HG03097 (cell line): ENCODE results near the gene CDK7.
"Not testable (repeated sequence)": the region's sequence is repeated elsewhere in the genome, so short reads cannot be mapped to it uniquely, and the experiment has no call there.

ENCODE experiments used
- ATAC-seq: cut with Tn5 transposase; IDR thresholded peaks from one replicate; pipeline ENCODE4 v1.9.1; 2021; ENCODE audit not compliant: unreplicated experiment, low FRiP score

The CDK7 gene

GRCh38 chr5:69231851-69232250 lies 2.8 kb upstream of the CDK7 start:
- no peak for ATAC-seq

- ATAC-seq, result not testable (repeated sequence)
Observed at GRCh38 chr5:69236733-69237132, 2.0 kb downstream of the CDK7 start.

DNA sequence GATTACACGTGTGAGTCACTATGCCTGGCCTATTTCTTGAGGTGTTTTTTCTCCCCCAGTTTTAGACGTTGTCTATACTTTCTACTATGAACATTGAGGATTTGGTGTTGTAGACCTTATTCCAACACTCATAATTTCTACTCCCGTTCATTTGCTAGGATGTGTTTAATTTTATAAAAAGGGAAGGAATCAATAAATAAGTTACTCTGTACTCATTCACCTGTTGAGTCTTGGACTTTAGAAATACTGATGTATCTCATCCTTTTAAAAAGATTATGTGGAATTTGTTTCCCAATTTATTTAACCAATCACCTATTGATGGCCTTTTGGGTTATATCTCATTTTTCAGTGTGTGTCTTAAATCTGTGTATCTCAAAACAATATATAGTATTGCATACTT lies 3.2 kb downstream of the CDK7 start:
- ATAC-seq, result no peak

DNA sequence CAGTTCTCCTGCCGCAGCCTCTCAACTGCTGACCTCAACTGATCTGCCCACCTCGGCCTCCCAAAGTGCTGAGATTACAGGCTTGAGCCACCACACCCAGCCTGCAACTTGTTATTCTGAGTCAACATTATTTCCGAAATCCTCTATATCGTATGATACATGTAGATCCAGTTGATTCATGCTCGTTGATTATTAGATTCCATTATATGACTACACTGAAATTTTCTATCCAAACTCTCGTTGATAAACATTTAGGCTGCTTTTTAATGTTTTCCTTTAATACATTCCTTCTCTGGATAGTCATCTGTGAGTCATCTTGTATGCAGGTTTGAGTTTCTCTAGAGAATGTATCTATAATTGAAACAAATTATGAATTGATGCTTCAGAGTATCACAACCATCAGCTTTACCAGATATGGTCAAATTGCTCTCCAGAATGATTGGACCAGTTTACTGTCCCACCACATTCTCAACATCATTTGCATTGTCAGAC lies 4.1 kb downstream of the CDK7 start:
- no peak for ATAC-seq

GRCh38 chr5:69242215-69242927 lies 7.7 kb downstream of the CDK7 start:
- ATAC-seq, result no peak

- ATAC-seq, result no peak
Observed at GRCh38 chr5:69245031-69245430, 10.3 kb downstream of the CDK7 start.

DNA sequence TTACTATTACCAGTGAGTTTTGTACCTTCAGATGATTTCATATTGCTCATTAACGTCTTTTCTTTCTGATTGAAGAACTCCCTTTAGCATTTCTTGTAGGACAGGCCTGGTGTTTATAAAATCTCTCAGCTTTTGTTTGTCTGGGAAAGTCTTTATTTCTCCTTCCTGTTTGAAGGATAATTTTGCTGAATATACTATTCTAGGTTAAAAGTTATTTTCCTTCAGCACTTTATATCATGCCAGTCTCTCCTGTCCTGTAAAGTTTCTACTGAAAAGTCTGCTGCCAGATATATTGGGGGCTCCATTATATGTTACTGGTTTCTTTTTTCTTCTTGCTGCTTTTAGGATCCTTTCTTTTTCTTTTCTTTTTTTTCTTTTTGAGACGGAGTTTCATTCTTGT lies 13.3 kb downstream of the CDK7 start:
- ATAC-seq, result no peak

DNA sequence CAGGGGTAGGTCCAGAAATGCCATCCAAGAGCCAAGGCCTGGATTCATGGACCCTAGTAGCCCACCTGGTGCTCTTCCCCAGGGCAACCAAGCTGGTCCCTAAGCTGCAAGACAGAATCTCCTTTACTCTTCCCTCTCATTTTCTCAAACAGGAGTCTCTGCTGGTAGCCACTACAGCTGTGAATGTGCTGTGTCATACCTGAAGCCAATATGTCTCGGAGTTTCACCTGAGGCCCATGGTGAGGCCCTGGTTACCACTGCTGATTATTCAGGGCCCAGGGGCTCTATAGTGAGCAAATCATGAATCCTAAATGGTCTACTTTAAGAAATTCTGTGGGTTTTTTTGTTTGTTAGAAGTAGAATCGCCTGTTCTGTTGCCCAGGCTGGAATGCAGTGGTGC lies 15.9 kb downstream of the CDK7 start:
- no peak for ATAC-seq

- no peak for ATAC-seq
Observed at GRCh38 chr5:69252437-69252836, 17.8 kb downstream of the CDK7 start.

DNA sequence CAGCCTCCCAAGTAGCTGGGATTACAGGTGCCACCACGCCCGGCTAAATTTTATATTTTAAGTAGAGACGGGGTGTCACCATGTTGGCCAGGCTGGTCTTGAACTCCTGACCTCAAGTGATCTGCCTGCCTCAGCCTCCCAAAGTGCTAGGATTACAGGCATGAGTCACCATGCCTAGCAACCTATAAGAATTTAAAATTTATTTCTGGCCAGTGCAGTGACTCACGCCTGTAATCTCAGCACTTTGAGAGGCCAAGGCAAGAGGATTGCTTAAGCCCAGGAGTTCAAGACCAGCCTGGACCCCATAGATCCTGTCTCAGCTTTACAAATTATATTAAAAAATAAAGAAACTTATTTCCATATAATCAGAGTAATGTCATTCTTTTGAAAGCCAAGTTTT lies 21.3 kb downstream of the CDK7 start:
- not testable (repeated sequence) for ATAC-seq

DNA sequence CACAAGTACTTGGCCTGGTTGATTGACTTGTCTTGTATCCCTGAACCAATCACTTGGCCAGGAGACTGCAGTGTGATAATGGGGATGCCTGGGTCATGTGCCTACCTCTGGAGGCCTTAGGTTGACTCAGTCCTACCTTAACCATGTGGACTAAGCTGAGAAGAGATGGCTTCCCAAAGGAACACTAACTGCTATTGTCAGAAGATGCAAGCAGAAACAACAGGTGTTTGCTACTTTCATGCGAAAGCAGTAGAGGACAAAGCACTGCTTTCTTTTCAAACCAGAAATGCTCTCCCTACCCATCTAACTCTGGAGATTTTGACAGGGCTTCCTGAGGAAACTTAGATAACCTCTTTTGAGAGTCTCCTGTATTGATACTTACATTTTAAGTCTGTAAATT lies 22.9 kb downstream of the CDK7 start:
- no peak for ATAC-seq

GRCh38 chr5:69261034-69261433 lies 26.3 kb downstream of the CDK7 start:
- no peak for ATAC-seq

GRCh38 chr5:69265931-69266330 lies 31.2 kb downstream of the CDK7 start:
- ATAC-seq, result no peak

- no peak for ATAC-seq
Observed at GRCh38 chr5:69268899-69269298, 34.2 kb downstream of the CDK7 start.

DNA sequence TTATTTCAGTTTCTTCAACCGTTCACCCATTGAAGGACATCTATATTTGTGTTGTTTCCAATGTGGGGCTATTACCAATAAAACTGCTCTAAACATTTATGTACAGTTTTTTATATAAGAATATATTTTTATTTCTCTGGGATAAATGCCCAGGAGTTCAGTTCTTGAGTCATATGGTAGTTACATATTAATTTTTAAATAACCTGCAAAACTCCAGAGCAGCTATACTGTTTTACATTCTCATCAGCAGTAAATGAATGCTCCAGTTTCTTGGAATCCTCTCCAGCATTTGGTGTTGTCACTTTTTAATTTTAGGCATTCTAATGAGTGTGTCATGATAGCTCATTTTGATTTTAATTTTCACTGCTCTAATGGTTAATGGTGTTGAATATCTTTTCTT lies 36.2 kb downstream of the CDK7 start:
- no peak for ATAC-seq

GRCh38 chr5:69271376-69271775 lies 36.7 kb downstream of the CDK7 start:
- ATAC-seq, result no peak

DNA sequence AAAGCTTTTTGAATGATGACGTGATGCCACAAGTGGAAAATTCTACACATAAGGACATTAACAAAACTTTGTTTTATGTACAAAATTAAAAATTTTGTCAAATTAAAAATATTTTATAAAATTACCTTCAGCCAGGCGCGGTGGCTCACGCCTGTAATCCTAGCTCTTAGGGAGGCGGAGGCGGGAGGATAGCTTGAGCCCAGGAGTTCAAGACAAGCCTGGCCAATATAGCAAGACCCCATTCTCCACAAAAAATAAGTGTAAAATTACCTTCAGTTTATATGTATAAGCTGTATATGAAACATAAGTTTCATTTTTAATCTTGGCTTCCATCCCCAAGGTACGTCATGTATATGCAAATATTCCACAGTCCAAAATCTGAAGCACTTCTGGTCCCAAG lies 40.9 kb downstream of the CDK7 start:
- no peak for ATAC-seq

DNA sequence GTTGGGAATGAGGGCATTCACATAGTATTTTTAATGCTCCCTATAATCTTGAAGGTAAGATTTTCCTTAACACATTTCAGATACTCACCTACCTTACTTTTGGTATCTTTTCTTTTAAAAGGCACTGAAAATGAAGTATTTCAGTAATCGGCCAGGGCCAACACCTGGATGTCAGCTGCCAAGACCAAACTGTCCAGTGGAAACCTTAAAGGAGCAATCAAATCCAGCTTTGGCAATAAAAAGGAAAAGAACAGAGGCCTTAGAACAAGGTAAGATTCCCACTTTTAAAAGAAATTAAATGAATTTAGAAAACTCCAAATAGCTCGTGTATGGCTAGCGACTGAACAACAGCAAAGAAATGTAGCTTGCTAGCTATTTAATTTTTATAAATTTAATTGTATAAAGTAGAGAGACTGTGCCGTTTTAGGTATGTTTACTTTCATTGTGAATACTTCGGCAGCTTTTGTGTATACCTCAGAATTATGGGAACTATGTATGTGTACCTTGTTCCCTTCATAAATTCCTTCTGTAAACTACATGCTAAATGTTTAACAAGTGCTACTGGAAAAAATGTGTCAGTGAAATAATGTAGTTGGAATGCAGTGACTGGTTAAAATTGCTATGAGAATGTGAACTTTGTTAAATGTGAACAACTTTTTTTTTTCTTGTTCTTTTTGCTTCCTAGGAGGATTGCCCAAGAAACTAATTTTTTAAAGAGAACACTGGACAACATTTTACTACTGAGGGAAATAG lies 41.9 kb downstream of the CDK7 start:
- no peak for ATAC-seq

- no peak for ATAC-seq
Observed at GRCh38 chr5:69279517-69279916, 44.8 kb downstream of the CDK7 start.

DNA sequence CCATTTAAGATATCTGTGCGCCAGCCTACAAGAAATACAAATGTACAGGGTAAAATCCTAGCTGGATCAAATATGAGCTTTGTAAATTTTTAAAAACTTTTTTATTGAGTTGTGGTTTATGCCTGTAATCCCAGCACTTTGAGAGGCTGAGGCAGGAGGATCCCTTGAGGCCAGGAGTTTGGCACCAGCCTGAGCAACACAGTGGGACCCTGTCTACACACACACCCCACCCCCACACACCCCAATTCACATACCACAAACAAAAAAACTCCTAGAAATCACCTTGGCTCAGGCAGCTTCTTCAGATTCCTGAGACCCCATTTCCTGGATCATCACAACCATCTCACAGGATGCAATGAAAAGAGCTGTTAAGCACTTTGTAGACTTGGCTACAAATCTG lies 46.4 kb downstream of the CDK7 start:
- ATAC-seq, result no peak

DNA sequence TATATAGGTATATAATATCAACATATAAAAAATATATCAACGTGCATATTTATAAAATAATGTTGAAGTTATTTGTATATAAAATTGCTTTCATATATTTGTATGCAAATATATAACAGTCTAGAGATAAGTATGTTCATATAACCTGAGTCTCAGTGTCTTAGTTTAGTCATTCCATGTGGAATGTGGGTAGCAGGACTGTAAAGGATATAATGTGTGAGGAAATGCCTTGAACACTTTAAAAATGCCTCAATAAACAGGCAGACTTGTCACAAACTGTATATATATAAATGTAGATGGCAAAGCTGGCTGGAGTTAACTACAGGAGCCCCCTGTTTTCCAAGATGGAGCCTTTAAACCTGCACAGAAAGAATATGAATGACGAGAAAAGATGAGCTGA lies 49.5 kb downstream of the CDK7 start:
- ATAC-seq, result no peak

DNA sequence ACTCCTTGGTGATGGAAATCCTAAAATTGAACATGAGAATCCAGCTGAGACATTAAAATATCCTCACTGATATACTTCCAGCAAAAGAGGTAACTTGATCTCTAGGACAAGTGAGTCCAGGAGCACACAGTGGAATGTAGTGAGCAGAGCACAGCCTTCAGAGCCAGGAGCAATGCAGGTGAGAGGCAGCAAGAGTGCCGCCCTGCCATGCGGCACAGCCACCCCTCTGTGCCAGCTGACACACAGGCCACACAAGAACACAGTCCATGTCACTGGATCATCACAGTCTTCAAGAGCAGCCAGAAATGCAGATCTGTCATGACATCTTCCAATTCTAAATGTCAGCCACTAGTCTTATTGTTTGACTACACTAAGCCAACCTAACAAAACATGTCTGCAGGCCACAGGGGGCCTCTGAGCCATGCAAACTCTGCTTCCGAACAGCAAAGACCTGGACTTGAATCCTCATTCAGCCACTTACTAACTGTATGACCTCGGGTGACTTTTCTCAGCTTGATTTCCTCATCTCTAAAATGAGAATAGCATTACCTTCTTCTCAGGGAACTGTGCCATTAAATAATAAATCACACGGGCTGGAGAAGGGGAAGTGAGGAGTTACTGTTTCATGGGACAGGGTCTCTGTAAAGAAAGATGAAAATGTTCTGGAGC lies 50.9 kb downstream of the CDK7 start:
- no peak for ATAC-seq
